NCI-H748 (cell line): ENCODE results near the gene ADGRL1.

Experiments
- DNase-seq: peaks from one replicate; lab custom pipeline; 2025; ENCODE audit not compliant: unreplicated experiment; lab: John Stamatoyannopoulos, UW

ADGRL1 gene

DNA sequence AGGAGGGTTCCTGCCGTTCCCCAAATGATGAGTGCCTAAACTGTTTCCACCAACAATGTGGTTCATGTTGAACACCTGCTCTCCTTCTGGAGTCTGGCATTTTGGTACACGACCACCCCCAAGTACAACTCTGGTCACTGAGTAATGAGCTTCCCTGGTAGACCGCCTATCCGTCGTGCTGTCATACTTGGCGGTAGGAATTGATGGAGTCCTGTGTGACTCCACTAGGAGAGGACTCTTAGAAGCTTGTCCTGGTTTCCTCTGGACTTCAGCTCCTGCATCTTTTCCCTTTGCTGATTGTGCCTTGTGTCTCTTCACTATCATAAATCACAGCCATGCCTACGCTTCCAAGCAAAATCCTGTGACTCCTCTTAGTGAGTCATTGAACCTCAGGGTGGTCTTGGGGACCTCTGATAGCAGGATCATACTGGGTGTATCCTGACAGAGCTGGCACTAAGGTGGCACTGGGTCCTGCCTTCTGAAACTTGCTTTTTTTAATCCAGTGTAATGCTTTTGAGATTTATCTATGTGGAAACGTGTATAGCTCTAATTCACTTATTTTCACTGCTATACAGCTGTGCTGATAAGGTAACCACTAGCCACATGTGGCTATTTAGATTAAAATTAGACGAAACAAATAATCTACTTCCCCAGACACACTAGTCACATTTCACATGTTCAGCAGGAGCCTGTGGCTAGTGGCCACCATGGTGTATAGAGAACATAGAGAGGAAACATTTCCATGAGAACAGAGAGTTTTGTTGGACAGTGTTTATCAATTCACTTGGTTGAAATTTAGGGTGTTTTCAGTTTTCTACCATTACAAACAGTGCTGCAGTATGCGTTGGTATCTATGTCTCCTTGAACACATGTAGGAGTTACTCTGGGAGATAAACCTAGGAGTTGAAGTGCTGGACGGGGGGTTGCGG is 63.4 kb downstream of the ADGRL1 start:
- DNase-seq = no peak

DNA sequence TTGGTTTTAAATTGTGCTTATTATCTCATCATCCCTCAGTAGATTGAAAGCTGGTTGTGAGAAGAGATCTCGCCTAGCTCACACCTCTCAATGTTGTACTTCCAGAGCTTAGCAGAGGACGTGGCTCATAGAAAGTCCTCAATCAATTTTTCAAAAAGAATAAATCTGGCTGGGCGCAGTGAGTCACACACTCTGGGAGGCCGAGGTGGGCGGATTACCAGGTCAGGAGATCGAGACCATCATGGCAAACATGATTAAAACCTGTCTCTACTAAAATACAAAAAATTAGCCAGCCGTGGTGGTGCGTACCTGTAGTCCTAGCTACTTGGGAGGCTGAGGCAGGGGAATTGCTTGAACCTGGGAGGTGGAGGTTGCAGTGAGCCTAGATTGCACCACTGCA is 64.9 kb downstream of the ADGRL1 start:
- no peak for DNase-seq

DNA sequence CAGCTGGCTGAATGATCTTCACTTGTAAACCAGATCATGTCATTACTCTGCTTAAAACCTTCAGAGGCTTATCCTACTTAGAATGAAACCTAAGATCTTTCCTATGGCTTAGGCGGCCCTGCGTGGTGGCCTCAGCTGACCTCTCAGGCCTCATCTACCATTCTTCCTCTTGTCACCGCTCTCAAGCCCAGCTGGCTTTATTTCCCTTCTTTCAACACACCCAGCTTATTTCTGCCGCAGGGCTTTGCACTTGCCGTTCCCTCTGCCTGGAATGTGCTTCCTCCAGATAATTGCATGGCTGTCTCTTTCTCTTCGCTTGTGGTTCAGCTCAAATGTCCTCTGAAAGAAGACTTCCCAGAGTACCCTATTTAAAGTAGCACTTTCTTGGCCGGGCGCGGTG is 66.0 kb downstream of the ADGRL1 start:
- no peak for DNase-seq

- no peak for DNase-seq
Measured at GRCh38 chr19:14138576-14139265, 67.2 kb downstream of the ADGRL1 start.

- peak; percentile 100 for DNase-seq
Measured at GRCh38 chr19:14136509-14137281, 69.3 kb downstream of the ADGRL1 start, which contains the start of gene ASF1B. Gene ASF1B (minus strand): TSS chr19:14136589. CDS start chr19:14136456, 133 bp downstream.

DNA sequence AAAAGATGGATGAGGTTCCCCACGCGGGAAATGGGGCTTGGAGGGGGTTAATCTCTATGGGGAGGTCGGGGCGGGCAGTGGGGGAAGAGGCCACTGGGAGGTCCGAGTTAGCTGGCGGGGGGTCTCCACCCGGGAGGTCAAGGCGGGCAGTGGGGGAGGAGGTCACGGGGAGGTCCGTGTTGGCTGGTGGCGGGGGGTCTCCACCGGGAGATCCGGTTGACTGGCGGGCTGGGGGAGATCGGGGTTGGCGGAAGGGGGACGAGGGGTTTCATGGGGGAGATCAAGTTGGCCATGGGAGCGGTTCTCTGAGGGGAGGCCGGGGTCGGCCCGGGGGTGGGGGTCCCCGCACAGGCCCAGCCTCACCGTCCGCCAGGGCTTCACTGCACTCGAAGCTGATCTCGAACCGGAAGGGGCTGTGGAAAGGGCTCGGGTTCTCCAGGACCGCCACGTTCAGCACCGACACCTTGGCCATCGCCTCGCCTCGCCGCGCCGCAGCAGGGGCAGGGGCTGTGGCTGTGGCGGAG is 69.9 kb downstream of the ADGRL1 start:
- DNase-seq = peak; percentile 13

- no peak for DNase-seq
Measured at GRCh38 chr19:14135355-14135754, 70.6 kb downstream of the ADGRL1 start.

GRCh38 chr19:14127929-14128509 is 78.0 kb downstream of the ADGRL1 start:
- DNase-seq = no peak

- no peak for DNase-seq
Measured at GRCh38 chr19:14127176-14127575, 78.8 kb downstream of the ADGRL1 start.

DNA sequence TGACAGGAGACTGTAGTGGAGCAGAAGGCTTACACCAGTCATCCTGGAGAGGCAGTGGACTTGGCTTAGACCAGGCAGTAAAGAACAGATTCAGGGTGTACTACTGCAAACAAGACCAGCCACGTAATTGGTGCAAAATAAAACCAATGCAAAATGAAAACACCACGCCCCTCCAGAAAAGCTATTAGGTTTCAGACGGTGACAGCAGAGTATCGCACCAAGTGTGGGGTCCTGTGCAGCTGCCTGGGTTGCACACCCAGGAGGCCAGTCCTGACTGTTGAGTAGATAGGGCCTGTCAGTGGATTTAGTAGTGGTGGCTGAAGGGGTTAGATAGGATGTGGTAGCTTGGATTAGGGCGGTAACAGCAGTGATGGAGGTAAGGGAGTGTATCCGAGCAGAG is 83.0 kb downstream of the ADGRL1 start:
- no peak for DNase-seq

DNA sequence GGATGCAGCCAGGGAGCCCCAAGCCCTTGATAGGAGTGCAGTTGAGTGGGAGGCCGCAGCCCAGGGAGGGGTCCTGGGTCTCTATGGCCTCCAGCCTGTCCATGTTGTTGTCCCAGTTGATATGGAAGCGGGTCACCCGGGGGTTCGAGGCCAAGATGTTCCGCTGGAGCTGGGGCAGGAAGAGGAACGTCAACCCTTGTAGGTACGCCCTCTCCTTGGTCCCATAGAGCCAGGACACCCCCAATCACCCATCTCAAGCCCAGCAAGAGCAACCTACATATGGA is 85.5 kb downstream of the ADGRL1 start:
- no peak for DNase-seq

- DNase-seq = no peak
Measured at GRCh38 chr19:14119644-14120496, 86.1 kb downstream of the ADGRL1 start.

GRCh38 chr19:14119146-14119545 is 86.8 kb downstream of the ADGRL1 start:
- no peak for DNase-seq

GRCh38 chr19:14118165-14119051 is 87.6 kb downstream of the ADGRL1 start:
- no peak for DNase-seq

- peak; percentile 98 for DNase-seq
Measured at GRCh38 chr19:14117668-14118164, 88.3 kb downstream of the ADGRL1 start, which contains the start of gene PRKACA. Gene PRKACA (minus strand): TSS chr19:14117762. CDS start chr19:14117547, 215 bp downstream.

GRCh38 chr19:14116918-14117578 is 88.9 kb downstream of the ADGRL1 start:
- no peak for DNase-seq

DNA sequence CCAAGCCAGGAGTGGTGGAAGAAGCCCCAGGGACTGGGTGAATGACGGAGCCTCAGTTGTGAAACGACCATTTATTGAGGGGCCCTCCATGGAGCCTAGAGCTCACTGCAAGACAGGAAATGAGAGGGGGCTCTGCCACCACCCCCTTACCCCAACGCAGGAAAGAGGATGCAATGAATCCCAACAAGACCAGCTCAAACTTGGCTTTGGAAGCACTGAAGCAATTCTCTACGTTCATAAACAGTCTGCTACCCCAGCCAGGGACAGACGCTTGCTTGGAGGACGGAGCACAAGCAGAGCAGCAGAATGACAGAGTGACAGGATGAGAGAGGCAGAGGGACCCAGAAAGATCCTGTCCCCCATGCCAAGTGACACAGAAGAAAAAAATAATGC is 89.4 kb downstream of the ADGRL1 start:
- no peak for DNase-seq

DNA sequence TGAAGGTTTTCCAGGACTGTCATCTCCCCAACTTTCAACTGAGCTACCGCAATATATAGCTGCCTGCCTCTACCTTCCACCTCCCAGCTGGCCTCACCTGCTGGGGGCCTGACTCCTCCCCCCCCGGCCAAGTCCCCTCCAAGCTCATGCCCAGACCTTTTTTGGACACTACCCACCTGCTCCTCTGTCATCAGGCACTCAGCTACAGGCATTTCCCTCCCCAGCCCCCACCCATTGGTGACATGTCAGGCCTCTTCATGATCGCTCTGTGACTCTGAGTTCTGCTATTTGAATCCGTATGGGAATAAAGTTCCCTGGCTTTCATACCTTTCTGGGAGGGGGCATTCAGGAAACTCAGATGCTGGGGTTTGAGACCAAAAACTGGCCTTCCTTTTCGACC is 90.2 kb downstream of the ADGRL1 start:
- DNase-seq = no peak
